HEK293 (cell line): Measurements from ENCODE around the gene B3GALT5.

Experiments
- CTCF ChIP-seq: fragments of 450-650 bp; formaldehyde crosslinking; IDR thresholded peaks from 2 replicates; pipeline ENCODE4 v1.5.1; 2016; ENCODE audit warnings: missing biosample characterization, missing genetic modification characterization
- HOXD13 ChIP-seq: sonication (generic); formaldehyde crosslinking; IDR thresholded peaks from 2 replicates; pipeline ENCODE4 v1.8.0; 2022; ENCODE audit warnings: missing genetic modification reagents, borderline replicate concordance
- KLF1 ChIP-seq: fragments of 450-650 bp; formaldehyde crosslinking; IDR thresholded peaks from 2 replicates; pipeline ENCODE4 v1.5.1; 2016; ENCODE audit warnings: missing biosample characterization, missing genetic modification characterization
- MEIS1 ChIP-seq: sonication (generic); formaldehyde crosslinking; IDR thresholded peaks from 2 replicates; pipeline ENCODE4 v1.8.1; 2022; ENCODE audit warnings: missing genetic modification reagents, mild to moderate bottlenecking, borderline replicate concordance
- TCF7L2 ChIP-seq: IDR thresholded peaks from 2 replicates; pipeline ENCODE4 v1.6.1; 2011; ENCODE audit warnings: low read depth, mild to moderate bottlenecking, inconsistent platforms, low read length, moderate library complexity, borderline replicate concordance
- YY1 ChIP-seq: fragments of 450-650 bp; formaldehyde crosslinking; IDR thresholded peaks from 2 replicates; pipeline ENCODE4 v1.5.1; 2018; ENCODE audit warnings: missing biosample characterization, missing genetic modification characterization
- ZBTB49 ChIP-seq: fragments of 450-650 bp; formaldehyde crosslinking; IDR thresholded peaks from 2 replicates; pipeline ENCODE4 v1.5.1; 2016; ENCODE audit warnings: missing biosample characterization, missing genetic modification characterization, low read depth
- ZNF416 ChIP-seq: fragments of 450-650 bp; formaldehyde crosslinking; IDR thresholded peaks from 2 replicates; pipeline ENCODE4 v1.5.1; 2016; ENCODE audit warnings: missing biosample characterization, missing genetic modification characterization
- ZNF423 ChIP-seq: fragments of 450-650 bp; formaldehyde crosslinking; IDR thresholded peaks from 2 replicates; pipeline ENCODE4 v1.5.1; 2016; ENCODE audit warnings: missing biosample characterization, missing genetic modification characterization
- ZNF629 ChIP-seq: fragments of 450-650 bp; formaldehyde crosslinking; IDR thresholded peaks from 2 replicates; pipeline ENCODE4 v1.5.1; 2017; ENCODE audit warnings: missing biosample characterization, missing genetic modification characterization
- ZNF701 ChIP-seq: fragments of 450-650 bp; formaldehyde crosslinking; IDR thresholded peaks from 2 replicates; pipeline ENCODE4 v1.5.1; 2016; ENCODE audit warnings: missing biosample characterization, missing genetic modification characterization
- TF ChIP-seq, protein P1 (sequence below): sonication (generic); formaldehyde crosslinking; IDR thresholded peaks from 2 replicates; pipeline ENCODE4 v1.8.1; 2022; ENCODE audit warnings: mild to moderate bottlenecking, moderate library complexity, missing genetic modification reagents

DNA sequence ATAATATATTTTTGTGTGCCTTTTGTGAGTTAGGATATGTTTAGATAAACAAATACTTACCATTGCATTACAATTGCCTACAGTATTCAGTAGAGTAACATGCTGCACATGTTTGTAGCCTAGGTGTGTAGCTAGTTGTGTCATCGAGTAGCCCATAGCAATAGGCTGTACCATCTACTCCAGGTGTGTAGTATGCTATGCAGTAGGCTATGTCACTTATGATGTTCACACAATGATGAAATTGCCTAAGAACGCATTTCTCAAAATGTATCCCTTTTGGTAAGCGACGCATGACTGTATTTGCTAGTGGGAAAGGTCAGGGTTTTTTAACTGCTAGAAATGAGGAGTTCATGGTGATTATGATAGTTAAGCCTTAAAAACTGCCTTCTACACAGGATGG is 30.0 kb upstream of the B3GALT5 start:
- no peak for TF ChIP-seq ZNF629 (tag by site-specific recombination)
- no peak for TF ChIP-seq CTCF
- no peak for TF ChIP-seq MEIS1 (CRISPR knock-in tag)
- TF ChIP-seq ZBTB49 (tag by site-specific recombination), result no peak
- TF ChIP-seq HOXD13 (CRISPR knock-in tag), result no peak
- TF ChIP-seq, protein P1, sequence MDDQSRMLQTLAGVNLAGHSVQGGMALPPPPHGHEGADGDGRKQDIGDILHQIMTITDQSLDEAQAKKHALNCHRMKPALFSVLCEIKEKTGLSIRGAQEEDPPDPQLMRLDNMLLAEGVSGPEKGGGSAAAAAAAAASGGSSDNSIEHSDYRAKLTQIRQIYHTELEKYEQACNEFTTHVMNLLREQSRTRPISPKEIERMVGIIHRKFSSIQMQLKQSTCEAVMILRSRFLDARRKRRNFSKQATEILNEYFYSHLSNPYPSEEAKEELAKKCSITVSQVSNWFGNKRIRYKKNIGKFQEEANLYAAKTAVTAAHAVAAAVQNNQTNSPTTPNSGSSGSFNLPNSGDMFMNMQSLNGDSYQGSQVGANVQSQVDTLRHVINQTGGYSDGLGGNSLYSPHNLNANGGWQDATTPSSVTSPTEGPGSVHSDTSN (CRISPR knock-in tag), result no peak
- no peak for TF ChIP-seq KLF1 (tag by site-specific recombination)
- no peak for TF ChIP-seq TCF7L2
- no peak for TF ChIP-seq ZNF416 (tag by site-specific recombination)
- TF ChIP-seq ZNF701 (tag by site-specific recombination), result no peak
- no peak for TF ChIP-seq ZNF423
- TF ChIP-seq YY1 (tag by site-specific recombination), result no peak
